Naive thymus-derived CD8-positive, alpha-beta T cell (primary cell): ENCODE data around the gene SLC22A4. TPM values are rescaled to one million over a fixed set of nuclear protein-coding genes. Genes with fewer than 3 reads are reported as not detected.

Source experiments
- ATAC-seq, 2 donors: fragments of 150-1000 bp; cut with Tn5 transposase in 1 of 2; sonication (Bioruptor Pico), chemical (Tn5 transposase) in 1 of 2; 1 replicate in 1 of 2; 2 replicates in 1 of 2; pipeline ENCODE4 v1.10.0; 2021; ENCODE audit warnings: mild to moderate bottlenecking in 2 of 2, moderate library complexity in 2 of 2
- POLR2A ChIA-PET: fragments of 350-600 bp; sonication (Branson Sonifier 250); formaldehyde crosslinking; loops from one replicate; lab custom pipeline; 2021; ENCODE audit warnings: antibody characterized with exemption; lab: Charles Lee
- DNase-seq, 10 donors: peaks; one replicate each; pipeline versions ENCODE4 v3.0.0 to v3.0.0-alpha.2; 2020 to 2022
- H3K27ac Mint-ChIP-seq, 10 donors: one replicate each; pipeline ENCODE4 v1.8.0; 2020 to 2022; ENCODE audit warnings: mild to moderate bottlenecking in 10 of 10, mixed read lengths in 10 of 10, moderate library complexity in 4 of 10, inconsistent platforms in 1 of 10
- H3K27me3 Mint-ChIP-seq, 5 donors: one replicate each; pipeline ENCODE4 v1.8.0; 2021 to 2022; ENCODE audit warnings: mixed read lengths in 5 of 5
- H3K36me3 Mint-ChIP-seq, 3 donors: one replicate each; pipeline ENCODE4 v1.8.0; 2020 to 2022; ENCODE audit warnings: mixed read lengths in 3 of 3, mild to moderate bottlenecking in 2 of 3, inconsistent platforms in 1 of 3
- H3K4me1 Mint-ChIP-seq, 4 donors: one replicate each; pipeline ENCODE4 v1.8.0; 2021 to 2022; ENCODE audit warnings: mixed read lengths in 4 of 4
- H3K4me3 Mint-ChIP-seq, 10 donors: one replicate each; pipeline ENCODE4 v1.8.0; 2020 to 2022; ENCODE audit warnings: mild to moderate bottlenecking in 10 of 10, mixed read lengths in 10 of 10, moderate library complexity in 6 of 10, inconsistent platforms in 1 of 10
- H3K9me3 Mint-ChIP-seq, 9 donors: one replicate each; pipeline ENCODE4 v1.8.0; 2020 to 2022; ENCODE audit warnings: mixed read lengths in 9 of 9, mild to moderate bottlenecking in 3 of 9, inconsistent platforms in 1 of 9, moderate library complexity in 1 of 9
- polyA plus RNA-seq, 3 donors: library from polyadenylated mRNA; unstranded; fragments of 300-500 nt; fragmentation: Illumina TruSeq; gene quantifications; one replicate each; pipeline ENCODE4 v1.2.3, GENCODE V29; 2021
- total RNA-seq, 8 experiments: library from RNA in 2 of 8; stranded (reverse) in 2 of 8; gene quantifications; one replicate each; pipeline ENCODE4 v1.2.3 and lab custom pipeline; 2021 to 2026

SLC22A4 gene
- total and polyA plus RNA-seq, 5 experiments from 2014 or later, result not detected

DNA sequence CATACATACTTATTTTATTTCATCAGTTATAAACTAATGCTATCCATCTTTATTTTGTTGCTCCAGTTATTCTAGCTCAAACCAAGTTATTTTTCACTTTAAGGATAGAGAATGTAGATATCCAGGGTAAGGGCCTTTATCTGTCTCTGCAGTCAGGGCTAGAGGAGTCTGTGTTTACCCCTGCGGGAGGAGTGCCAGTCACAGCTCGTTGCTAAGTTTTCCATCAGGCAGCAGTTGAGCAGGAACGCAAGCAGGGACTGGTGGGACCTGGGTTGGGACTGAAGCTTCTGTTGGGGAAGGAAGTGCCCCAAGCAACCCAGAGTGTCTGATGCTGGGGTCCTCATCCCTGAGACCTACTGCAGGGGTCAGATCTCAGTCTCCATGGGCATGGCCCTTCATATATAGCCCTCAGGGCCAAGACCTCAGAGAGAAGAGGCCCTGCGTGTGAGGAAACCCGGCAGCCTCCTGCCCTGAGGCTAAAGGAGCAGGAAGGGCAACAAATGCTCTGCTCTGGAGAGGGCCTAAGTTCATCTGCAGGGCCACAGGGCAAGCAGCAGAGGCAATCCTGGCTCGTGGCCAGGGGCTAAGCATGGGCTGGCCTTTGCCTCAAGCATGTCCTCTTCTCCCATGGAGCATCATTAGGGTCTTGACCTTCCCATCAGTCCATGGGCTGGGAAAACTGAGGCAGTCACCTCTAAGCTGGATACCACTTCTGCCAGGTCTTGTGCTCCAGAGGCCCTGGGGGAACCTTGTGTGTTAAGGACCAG lies 6.6 kb downstream of the SLC22A4 start:
- Mint-ChIP-seq H3K9me3 (peaks cover 4 to 21% (median 18%) of the 10 kb centered on the region in 9 donors), H3K27ac (no peak overlapping the region), H3K4me3 (no peak overlapping the region), H3K27me3 (peaks cover 0 to 4% (median 0%) of the 10 kb centered on the region in 5 donors), H3K4me1 (peaks cover 0 to 5% (median under 1%) of the 10 kb centered on the region in 4 donors), H3K36me3 (peaks cover 4 to 14% (median 12%) of the 10 kb centered on the region in 3 donors)
- POLR2A ChIA-PET, result no interaction called here
- DNase-seq (no peak), ATAC-seq (no peak)

DNA sequence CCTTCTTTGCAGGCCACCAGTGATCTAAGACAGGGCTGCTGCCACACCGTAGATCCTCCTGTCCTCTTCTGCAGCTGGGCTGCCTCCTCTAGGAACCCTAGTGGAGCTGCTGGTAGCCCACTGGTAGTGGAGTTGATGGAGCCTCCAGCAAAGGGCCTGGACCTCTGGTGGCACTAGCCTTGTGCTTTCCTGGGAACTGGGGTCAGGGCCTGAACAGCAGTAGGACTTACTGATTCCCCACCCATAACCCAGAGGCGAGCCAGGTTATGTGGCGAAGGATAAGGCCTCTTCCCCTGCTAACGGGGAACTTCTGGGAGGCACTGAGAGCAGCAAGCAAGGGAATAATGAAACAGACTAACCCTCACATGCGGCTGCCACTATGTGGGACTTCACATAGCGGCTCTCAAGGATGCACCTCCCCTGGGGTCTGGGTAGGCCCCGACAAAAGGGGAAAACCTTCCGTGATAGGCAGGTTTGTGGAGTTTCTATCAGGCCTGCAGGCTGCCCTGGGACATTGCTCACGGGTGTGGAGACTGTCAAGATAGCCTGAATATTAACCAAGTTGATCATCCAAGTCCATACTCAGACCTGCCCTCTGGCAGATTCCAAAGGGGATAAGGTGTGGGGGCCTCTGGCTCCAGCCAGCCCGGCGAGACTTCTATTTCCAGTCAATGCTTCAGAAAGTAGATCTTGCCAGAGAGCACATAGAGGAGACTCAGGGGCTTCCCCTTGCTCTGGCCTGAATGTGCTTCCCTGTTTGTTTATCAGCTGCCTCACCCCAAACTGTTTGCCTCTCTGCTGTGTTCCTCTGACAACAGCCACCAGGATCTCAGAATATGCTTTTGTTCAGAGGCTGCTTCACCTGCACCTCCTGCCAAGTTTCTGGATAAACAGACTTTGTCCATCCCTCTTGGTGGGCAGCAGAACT lies 7.4 kb downstream of the SLC22A4 start:
- Mint-ChIP-seq H3K4me3 (no peak overlapping the region), H3K4me1 (no peaks in the 10 kb centered on the region), H3K9me3 (peaks cover 4 to 24% (median 19%) of the 10 kb centered on the region in 9 donors), H3K27ac (no peak overlapping the region), H3K36me3 (peaks cover 4 to 16% (median 14%) of the 10 kb centered on the region in 3 donors), H3K27me3 (no peaks in the 10 kb centered on the region)
- ATAC-seq (no peak), DNase-seq (no peak)
- POLR2A ChIA-PET, result no interaction called here

DNA sequence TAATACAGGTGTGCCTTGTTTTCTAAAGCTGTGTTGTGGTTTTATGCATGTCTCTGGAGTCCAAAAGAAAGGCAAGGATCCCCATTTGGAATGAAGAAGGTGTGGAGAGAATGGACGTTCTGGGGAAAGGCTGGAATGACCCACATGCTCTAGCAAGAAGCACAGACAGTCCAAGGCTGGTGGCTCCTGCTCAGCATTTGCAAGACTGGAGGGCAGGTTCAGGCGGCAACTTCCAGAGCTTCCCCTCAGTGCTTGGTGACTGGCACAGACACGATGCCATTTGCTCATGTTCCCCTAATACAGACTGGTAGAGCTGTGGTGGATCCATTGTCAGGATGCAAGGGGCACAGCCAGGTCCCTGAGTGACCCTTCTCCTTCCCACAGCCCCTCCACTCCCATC lies 8.2 kb downstream of the SLC22A4 start:
- Mint-ChIP-seq H3K4me3 (no peak overlapping the region), H3K36me3 (peaks cover 4 to 16% (median 14%) of the 10 kb centered on the region in 3 donors), H3K4me1 (no peaks in the 10 kb centered on the region), H3K27ac (peak overlapping the region in 1 of 10 donors; percentile 0), H3K27me3 (no peaks in the 10 kb centered on the region), H3K9me3 (peaks cover 4 to 29% (median 19%) of the 10 kb centered on the region in 9 donors)
- ATAC-seq, result no peak
- no peak for DNase-seq
- POLR2A ChIA-PET, result no interaction called here

DNA sequence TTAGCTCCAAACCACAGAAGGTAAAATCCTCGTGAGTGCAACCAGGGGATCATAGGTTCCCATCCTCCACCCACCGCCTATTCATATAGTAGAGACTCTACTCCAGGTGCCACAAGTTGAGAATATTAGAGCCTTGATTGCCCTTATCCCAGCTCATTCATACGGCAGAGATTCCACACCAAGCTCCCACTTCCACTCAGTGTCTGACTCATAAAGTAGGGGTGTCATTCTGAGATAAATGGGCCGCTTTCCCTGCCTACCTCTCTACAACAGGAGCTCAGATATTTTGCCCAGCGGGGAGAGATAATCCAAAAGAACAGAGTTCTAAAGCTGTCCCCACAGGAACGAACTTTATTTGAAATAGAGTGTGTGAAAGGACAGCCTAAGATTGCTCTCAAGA lies 9.4 kb downstream of the SLC22A4 start:
- ATAC-seq (no peak), DNase-seq (no peak)
- Mint-ChIP-seq H3K36me3 (peaks cover 4 to 16% (median 14%) of the 10 kb centered on the region in 3 donors), H3K27me3 (no peaks in the 10 kb centered on the region), H3K9me3 (peaks cover 4 to 29% (median 19%) of the 10 kb centered on the region in 9 donors), H3K27ac (no peak overlapping the region), H3K4me1 (no peaks in the 10 kb centered on the region), H3K4me3 (no peak overlapping the region)
- POLR2A ChIA-PET, result no interaction called here

DNA sequence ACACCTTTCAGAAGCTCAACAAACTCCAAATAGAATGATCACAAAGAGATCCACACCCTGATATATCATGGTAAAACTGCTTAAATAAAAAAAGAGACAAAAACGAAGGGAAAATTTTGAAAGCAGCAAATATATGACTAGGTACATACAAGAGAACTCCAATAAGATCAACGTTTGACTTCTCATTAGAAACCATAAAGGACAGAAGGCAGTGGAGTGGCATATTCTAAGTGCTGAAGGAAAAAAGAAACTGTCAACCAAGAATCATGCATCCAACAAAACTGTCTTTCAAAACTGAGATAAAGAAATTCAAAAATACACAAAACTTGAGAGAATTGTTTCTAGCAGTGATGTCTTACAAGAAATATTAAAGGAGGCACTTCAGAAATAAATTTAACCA lies 11.2 kb downstream of the SLC22A4 start:
- Mint-ChIP-seq H3K4me1 (no peaks in the 10 kb centered on the region), H3K9me3 (peaks cover 4 to 29% (median 19%) of the 10 kb centered on the region in 9 donors), H3K4me3 (no peak overlapping the region), H3K27ac (no peak overlapping the region), H3K36me3 (peaks cover 4 to 16% (median 14%) of the 10 kb centered on the region in 3 donors), H3K27me3 (no peaks in the 10 kb centered on the region)
- DNase-seq, result no peak
- ATAC-seq, result no peak
- POLR2A ChIA-PET, result no interaction called here

DNA sequence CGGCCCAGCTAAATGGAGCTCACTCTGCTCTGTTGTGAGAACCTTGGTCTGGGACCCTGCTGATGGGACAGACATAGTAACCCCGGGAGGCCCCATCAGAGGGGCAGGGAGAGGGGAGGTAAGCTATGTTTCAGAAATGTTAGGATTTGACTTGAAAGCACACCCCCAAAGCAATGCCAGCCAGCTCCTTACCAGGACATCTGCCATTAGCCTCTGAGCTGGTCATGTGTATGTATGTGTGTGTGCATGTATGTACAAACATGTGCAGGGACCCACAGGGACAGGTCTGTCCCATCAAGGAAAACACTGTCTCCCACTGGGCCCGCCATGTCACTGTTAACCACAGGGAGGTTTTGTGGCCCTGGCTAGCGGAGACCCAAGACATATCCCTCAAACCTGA lies 14.5 kb downstream of the SLC22A4 start:
- no peak overlapping the region for H3K4me3 Mint-ChIP-seq
- H3K27me3 Mint-ChIP-seq, result no peaks in the 10 kb centered on the region
- POLR2A ChIA-PET, result interaction anchor here (0.7 to 0.8 kb wide), 2 partner anchors 15 to 16 kb away, joined by 3 to 6 read pairs; partner anchors contain the start of gene SLC22A4
- DNase-seq (no peak), ATAC-seq (no peak)
- H3K4me1 Mint-ChIP-seq, result no peaks in the 10 kb centered on the region
- peaks cover 4 to 16% (median 11%) of the 10 kb centered on the region in 3 donors for H3K36me3 Mint-ChIP-seq
- peaks cover 4 to 27% (median 19%) of the 10 kb centered on the region in 9 donors for H3K9me3 Mint-ChIP-seq
- no peak overlapping the region for H3K27ac Mint-ChIP-seq

DNA sequence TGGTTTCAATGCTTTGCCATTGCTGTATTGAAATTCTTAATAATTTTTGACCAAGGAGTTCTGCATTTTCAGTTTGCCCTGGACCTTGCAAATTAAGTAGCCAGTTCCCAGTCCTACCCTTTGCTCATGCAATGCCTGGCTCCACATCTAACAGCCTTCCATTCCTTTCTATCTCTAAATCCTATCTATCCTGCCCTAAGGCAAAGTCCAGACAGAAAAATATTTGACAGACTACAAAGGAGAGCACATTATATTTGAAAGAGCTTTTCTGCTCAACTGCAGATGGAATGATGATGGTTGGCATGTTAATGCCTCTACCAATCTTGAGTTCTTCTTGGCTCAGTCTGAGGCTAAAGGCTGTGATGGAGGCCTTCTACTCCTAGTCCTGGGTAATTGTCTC lies 15.5 kb downstream of the SLC22A4 start:
- no peak for ATAC-seq
- POLR2A ChIA-PET, result no interaction called here
- Mint-ChIP-seq H3K27ac (peak overlapping the region in 1 of 10 donors; percentile 29), H3K4me1 (no peaks in the 10 kb centered on the region), H3K27me3 (no peaks in the 10 kb centered on the region), H3K9me3 (peaks cover 4 to 18% (median 10%) of the 10 kb centered on the region in 9 donors), H3K36me3 (peaks cover 7 to 14% (median 9%) of the 10 kb centered on the region in 3 donors), H3K4me3 (no peak overlapping the region)
- DNase-seq, result no peak

DNA sequence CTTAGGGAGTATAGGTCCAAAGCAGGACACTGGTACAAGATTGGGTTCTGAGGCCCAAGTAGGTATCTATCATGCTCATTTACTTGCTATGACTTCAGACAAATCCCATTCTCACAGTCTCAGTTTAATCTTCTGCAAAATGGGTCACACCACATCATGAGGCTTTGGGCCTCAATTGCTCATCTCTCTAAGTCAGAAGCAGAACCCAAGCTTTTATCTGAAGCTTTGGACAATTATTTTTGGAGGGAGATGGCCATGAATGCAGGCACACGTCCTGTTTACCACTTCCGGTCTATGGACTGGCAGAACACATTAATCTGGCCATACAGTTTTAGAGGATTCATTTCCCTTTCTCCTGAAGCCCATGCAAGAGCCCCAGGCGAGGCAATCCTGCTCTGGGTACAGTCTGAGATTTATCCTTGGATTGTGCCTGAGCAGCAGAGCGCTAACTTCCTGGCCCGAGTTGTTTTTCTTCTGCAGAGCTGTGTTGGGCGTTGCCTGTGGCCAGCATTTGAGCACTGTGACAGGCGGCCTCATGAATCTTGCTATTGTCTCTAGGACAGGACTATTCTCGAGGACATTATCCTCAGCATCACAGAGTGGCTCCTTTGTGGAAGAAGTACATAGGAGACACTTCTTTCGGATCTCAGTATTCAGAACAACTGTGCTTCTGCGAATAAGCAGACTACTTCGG lies 16.1 kb downstream of the SLC22A4 start:
- POLR2A ChIA-PET, result no interaction called here
- DNase-seq (no peak), ATAC-seq (no peak)
- Mint-ChIP-seq H3K27ac (peak overlapping the region in 1 of 10 donors; percentile 22), H3K27me3 (no peaks in the 10 kb centered on the region), H3K4me1 (no peaks in the 10 kb centered on the region), H3K36me3 (peaks cover 1 to 13% (median 7%) of the 10 kb centered on the region in 3 donors), H3K9me3 (peaks cover under 1 to 11% (median 4%) of the 10 kb centered on the region in 9 donors), H3K4me3 (no peak overlapping the region)

DNA sequence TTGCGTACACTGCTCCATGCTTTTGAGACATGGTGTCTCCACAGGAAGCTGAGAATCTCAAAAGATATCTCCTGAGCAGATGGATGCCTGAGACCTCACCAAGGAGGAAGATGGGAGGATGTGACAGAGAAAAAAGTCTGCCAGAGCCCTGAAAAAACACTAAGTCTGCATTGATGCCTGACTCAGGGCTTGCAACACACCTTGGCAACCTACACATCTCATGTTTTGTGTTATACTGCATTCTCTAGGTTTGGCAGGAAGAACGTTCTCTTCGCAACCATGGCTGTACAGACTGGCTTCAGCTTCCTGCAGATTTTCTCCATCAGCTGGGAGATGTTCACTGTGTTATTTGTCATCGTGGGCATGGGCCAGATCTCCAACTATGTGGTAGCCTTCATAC lies 19.2 kb downstream of the SLC22A4 start:
- peaks cover 0 to 11% (median 6%) of the 10 kb centered on the region in 3 donors for H3K36me3 Mint-ChIP-seq
- H3K4me3 Mint-ChIP-seq, result no peak overlapping the region
- no peak for DNase-seq
- POLR2A ChIA-PET, result no interaction called here
- no peak for ATAC-seq
- no peaks in the 10 kb centered on the region for H3K9me3 Mint-ChIP-seq
- H3K27ac Mint-ChIP-seq, result no peak overlapping the region
- peaks cover 0 to 2% (median 0%) of the 10 kb centered on the region in 4 donors for H3K4me1 Mint-ChIP-seq
- H3K27me3 Mint-ChIP-seq, result no peaks in the 10 kb centered on the region

DNA sequence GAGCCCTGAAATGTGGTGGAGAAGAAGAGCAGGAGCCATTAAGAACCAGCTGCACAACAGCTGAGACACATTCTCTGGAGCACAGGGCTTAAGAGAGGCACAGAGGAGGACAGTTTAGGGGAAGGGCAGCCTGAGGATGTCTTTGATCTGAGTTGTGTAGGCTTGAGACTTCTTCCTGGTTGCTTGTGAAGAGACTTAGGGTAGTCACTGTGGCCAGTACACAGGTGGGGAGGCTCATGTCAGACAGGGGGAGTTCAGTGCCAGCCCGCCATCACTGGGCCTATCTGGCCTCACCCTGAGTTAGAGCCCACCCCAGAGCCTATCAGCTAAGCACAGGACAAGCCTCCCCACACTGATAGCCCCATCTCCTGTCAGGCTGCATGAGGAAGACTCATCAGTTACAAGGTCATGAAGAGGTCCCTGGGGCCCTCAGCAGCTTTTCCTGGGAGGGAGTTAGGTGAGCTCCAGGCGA lies 19.8 kb downstream of the SLC22A4 start:
- Mint-ChIP-seq H3K4me3 (no peak overlapping the region), H3K36me3 (peaks cover 0 to 11% (median 6%) of the 10 kb centered on the region in 3 donors), H3K27me3 (no peaks in the 10 kb centered on the region), H3K4me1 (peaks cover 0 to 2% (median 0%) of the 10 kb centered on the region in 4 donors), H3K9me3 (no peaks in the 10 kb centered on the region), H3K27ac (peak overlapping the region in 1 of 10 donors; percentile 46)
- ATAC-seq (no peak), DNase-seq (no peak)
- POLR2A ChIA-PET, result no interaction called here

DNA sequence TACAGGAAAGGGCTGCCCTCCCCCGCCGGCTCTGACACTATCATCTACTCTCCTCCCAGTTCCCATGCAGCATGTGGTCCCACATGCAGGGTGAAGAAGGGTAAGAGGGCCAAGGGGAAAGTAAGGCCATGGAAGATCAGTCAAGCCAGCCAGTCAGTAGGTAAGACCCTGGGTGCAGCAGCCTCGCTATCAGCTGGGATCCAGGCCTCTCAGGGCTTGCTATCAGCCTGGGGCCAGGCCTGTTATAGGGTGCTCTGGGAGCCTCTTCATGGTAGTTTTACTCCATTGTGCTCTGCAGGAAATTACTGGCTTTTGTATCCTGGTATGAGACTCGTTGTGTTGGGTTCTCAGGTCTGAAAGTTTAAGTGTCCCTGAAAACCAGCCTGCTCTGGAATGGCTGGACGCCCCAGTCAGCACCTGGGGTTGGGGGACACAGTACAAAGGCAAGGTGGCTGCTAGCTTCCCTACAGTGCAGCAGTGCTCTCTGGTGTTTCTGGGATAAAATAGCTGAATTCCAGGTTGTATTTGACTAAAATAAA lies 21.4 kb downstream of the SLC22A4 start:
- no peak for ATAC-seq
- H3K36me3 Mint-ChIP-seq, result peaks cover 0 to 16% (median 6%) of the 10 kb centered on the region in 3 donors
- H3K27me3 Mint-ChIP-seq, result no peaks in the 10 kb centered on the region
- POLR2A ChIA-PET, result no interaction called here
- no peak for DNase-seq
- no peaks in the 10 kb centered on the region for H3K9me3 Mint-ChIP-seq
- H3K27ac Mint-ChIP-seq, result no peak overlapping the region
- peaks cover 0 to 2% (median 0%) of the 10 kb centered on the region in 4 donors for H3K4me1 Mint-ChIP-seq
- no peak overlapping the region for H3K4me3 Mint-ChIP-seq

DNA sequence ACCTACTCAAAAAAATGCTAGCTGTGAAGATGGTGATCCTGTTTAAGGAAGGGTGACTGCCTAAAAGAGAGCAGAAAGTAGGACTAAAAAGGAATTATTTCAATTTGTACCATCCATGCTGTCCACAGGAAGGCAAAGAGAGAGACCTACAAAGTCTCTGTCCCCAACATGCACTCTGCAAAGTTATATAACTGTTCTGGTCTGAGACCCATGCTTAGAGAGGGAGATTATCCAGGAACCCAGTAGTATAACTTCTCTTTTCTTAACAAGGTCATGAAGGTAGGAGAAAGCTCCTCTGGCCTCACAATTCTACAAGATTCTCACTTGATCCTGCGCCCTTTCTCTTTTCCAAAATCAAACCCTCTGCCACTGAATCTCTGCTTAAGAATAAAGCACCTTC lies 25.8 kb downstream of the SLC22A4 start:
- no peak overlapping the region for H3K27ac Mint-ChIP-seq
- H3K4me3 Mint-ChIP-seq, result no peak overlapping the region
- POLR2A ChIA-PET, result no interaction called here
- ATAC-seq (no peak), DNase-seq (no peak)
- peaks cover 2 to 32% (median 4%) of the 10 kb centered on the region in 3 donors for H3K36me3 Mint-ChIP-seq
- H3K27me3 Mint-ChIP-seq, result no peaks in the 10 kb centered on the region
- H3K9me3 Mint-ChIP-seq, result no peaks in the 10 kb centered on the region
- H3K4me1 Mint-ChIP-seq, result peaks cover 0 to 2% (median 0%) of the 10 kb centered on the region in 4 donors
